Measurements from ENCODE around the gene LCN10. TPM values are rescaled to one million over a fixed set of nuclear protein-coding genes. Genes with fewer than 3 reads are reported as not detected.
"Not testable (repeated sequence)": the region's sequence is repeated elsewhere in the genome, so short reads cannot be mapped to it uniquely, and the experiment has no call there.

Gene LCN10
- total RNA-seq, 2 experiments from 2014 or later, result not detected

- POLR2A ChIA-PET, result no interaction called here
- intact Hi-C loops (cut with DNase I, micrococcal nuclease), result loop anchor here (1.0 to 10.0 kb wide), 6 partner anchors 247 to 449 kb away; partner anchors contain the start of genes RNF208 (in 1 of the 2) and SEC16A (in 1 of the 2)
- no peak overlapping the region for H3K27ac Mint-ChIP-seq
These were observed 45.1 kb upstream of the LCN10 start for GRCh38 chr9:136787690-136788400.

DNA sequence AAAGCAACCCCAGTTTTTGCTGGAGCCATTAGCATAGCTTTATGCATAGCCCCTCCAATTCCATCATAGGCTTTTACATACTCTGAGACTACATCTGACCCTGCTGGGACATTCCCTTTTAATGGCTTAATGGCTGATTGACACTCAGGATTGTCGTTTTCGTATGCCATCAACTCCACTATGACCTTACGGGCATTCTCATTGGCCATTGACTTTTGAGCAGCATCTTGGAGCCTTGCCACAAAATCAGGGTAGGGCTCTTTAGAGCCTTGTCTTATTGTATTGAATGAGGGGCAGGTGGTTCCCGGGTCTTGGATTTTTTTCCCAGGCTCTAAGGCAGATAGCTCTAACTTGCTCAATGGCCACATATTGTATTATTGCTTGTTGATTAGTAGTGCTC lies 44.2 kb upstream of the LCN10 start:
- peaks cover 21% of the 10 kb centered on the region for H3K4me1 ChIP-seq (ENCODE audit: insufficient read depth, low read length)
- H3K9me3 ChIP-seq (ENCODE audit: control insufficient read depth in 1 of 2, insufficient read depth in 1 of 2, low read length in 2 of 2); H3K36me3 ChIP-seq (ENCODE audit: insufficient read depth, low read length); H3K4me3 Mint-ChIP-seq; H3K27ac Mint-ChIP-seq; H3K9me3 Mint-ChIP-seq; H3K4me3 ChIP-seq (ENCODE audit: low read length); H3K36me3 Mint-ChIP-seq (ENCODE audit: low read depth); H3K27ac ChIP-seq (ENCODE audit: low read depth in 1 of 2, low read length in 2 of 2); ATAC-seq (ENCODE audit: poor library complexity); H3K27me3 Mint-ChIP-seq; H3K27me3 ChIP-seq (ENCODE audit: control insufficient read depth in 1 of 2, insufficient read depth in 2 of 2, low read length in 2 of 2); DNase-seq: not testable (repeated sequence)
- intact Hi-C loops (cut with DNase I, micrococcal nuclease), result loop anchor here (1.0 to 10.0 kb wide), 6 partner anchors 248 to 450 kb away; partner anchors contain the start of genes RNF208 (in 1 of the 2) and SEC16A (in 1 of the 2)
- POLR2A ChIA-PET, result interaction anchor here (1.5 kb wide), 1 partner anchor 248 kb away, joined by 4 read pairs; no protein-coding TSS in a partner anchor
- H3K4me1 Mint-ChIP-seq (ENCODE audit: low read depth), result peaks cover 27% of the 10 kb centered on the region
- CTCF ChIA-PET, result interaction anchor here (0.6 to 2.4 kb wide), 3 partner anchors 248 to 300 kb away, joined by 3 to 18 read pairs (median 4); partner anchors contain the start of gene MAN1B1

More at GRCh38 chr9:136787690-136788400, 45.1 kb upstream of the LCN10 start:
- peaks cover 29% of the 10 kb centered on the region for H3K4me1 ChIP-seq (ENCODE audit: insufficient read depth, low read length)
- TF ChIP-seq CTCF (IDR thresholded peaks at IDR 0.05), result peak; percentile 91
- no peaks in the 10 kb centered on the region for H3K27me3 ChIP-seq (ENCODE audit: control insufficient read depth in 1 of 2, insufficient read depth in 2 of 2, low read length in 2 of 2)
- DNase-seq (peak; percentile 43 to 88 (median 56)), ATAC-seq (ENCODE audit: poor library complexity) (no peak)
- H3K4me3 ChIP-seq (ENCODE audit: low read length), result no peak overlapping the region
- peaks cover 32% of the 10 kb centered on the region for H3K4me1 Mint-ChIP-seq (ENCODE audit: low read depth)
- no peaks in the 10 kb centered on the region for H3K36me3 Mint-ChIP-seq (ENCODE audit: low read depth)
- H3K36me3 ChIP-seq (ENCODE audit: insufficient read depth, low read length), result peaks cover 7% of the 10 kb centered on the region
- H3K4me3 Mint-ChIP-seq, result no peak overlapping the region
- CTCF ChIA-PET, result interaction anchor here (0.6 to 2.4 kb wide), 5 partner anchors 32 to 299 kb away, joined by 3 to 18 read pairs (median 4); partner anchors contain the start of genes AJM1 and MAN1B1
- H3K27me3 Mint-ChIP-seq, result no peaks in the 10 kb centered on the region
- no peaks in the 10 kb centered on the region for H3K9me3 Mint-ChIP-seq
- H3K27ac ChIP-seq (ENCODE audit: low read depth in 1 of 2, low read length in 2 of 2), result no peak overlapping the region
- H3K9me3 ChIP-seq (ENCODE audit: control insufficient read depth in 1 of 2, insufficient read depth in 1 of 2, low read length in 2 of 2), result no peaks in the 10 kb centered on the region

- Mint-ChIP-seq H3K27ac (no peak overlapping the region), H3K36me3 (ENCODE audit: low read depth) (no peaks in the 10 kb centered on the region), H3K27me3 (no peaks in the 10 kb centered on the region), H3K9me3 (no peaks in the 10 kb centered on the region), H3K4me3 (no peak overlapping the region), H3K4me1 (ENCODE audit: low read depth) (peaks cover 25% of the 10 kb centered on the region)
- intact Hi-C loops (cut with DNase I, micrococcal nuclease), result loop anchor here (2.0 to 10.0 kb wide), 5 partner anchors 278 to 451 kb away; partner anchors contain the start of genes RNF208 (in 1 of the 2) and SEC16A (in 1 of the 2)
- Histone ChIP-seq H3K9me3 (ENCODE audit: control insufficient read depth in 1 of 2, insufficient read depth in 1 of 2, low read length in 2 of 2) (no peaks in the 10 kb centered on the region), H3K4me1 (ENCODE audit: insufficient read depth, low read length) (peaks cover 15% of the 10 kb centered on the region), H3K36me3 (ENCODE audit: insufficient read depth, low read length) (no peaks in the 10 kb centered on the region), H3K27me3 (ENCODE audit: control insufficient read depth in 1 of 2, insufficient read depth in 2 of 2, low read length in 2 of 2) (no peaks in the 10 kb centered on the region), H3K4me3 (ENCODE audit: low read length) (no peak overlapping the region), H3K27ac (ENCODE audit: low read depth in 1 of 2, low read length in 2 of 2) (no peak overlapping the region)
- ATAC-seq (ENCODE audit: poor library complexity) (no peak), DNase-seq (no peak)
- CTCF ChIA-PET, result interaction anchor here (2.4 kb wide), 1 partner anchor 249 kb away, joined by 18 read pairs; no protein-coding TSS in a partner anchor
- no peak for TF ChIP-seq CTCF (IDR thresholded peaks at IDR 0.05)
- POLR2A ChIA-PET, result interaction anchor here (1.5 kb wide), 1 partner anchor 249 kb away, joined by 4 read pairs; no protein-coding TSS in a partner anchor
These were observed 43.7 kb upstream of the LCN10 start for GRCh38 chr9:136786451-136786850.

DNA sequence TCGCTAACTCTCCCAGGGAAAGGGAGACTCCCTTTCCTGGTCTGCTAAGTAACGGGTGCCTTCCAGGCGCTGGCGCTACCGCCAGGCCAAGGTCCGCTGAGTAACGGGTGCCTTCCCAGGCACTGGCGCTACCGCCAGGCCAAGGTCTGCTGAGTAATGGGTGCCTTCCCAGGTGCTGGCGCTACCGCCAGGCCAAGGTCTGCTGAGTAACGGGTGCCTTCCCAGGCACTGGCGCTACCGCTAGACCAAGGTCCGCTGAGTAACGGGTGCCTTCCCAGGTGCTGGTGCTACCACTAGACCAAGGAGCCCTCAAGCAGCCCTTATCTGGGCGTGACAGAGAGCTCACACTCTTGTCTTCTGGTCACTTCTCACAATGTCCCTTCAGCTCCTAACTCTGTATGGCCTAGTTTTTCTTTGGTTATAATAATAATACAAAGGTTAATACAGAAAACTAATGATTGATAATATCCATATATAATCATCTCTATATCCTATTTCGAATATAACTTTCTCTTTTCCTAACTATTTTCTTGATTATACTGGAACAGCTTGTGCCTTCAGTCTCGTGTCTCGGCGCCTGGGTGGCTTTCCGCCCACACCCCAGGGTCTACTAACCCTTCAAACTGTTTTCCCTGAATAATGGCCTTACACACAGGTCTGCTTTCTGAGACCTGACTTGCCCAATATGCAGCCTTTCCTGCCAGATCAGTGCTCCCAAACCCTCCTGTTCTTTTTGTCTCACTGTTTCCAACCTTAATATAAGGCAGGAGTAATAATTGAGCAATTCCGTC lies 43.0 kb upstream of the LCN10 start:
- DNase-seq; H3K27me3 ChIP-seq (ENCODE audit: control insufficient read depth in 1 of 2, insufficient read depth in 2 of 2, low read length in 2 of 2); CTCF ChIA-PET; H3K4me3 ChIP-seq (ENCODE audit: low read length); H3K27me3 Mint-ChIP-seq; H3K36me3 ChIP-seq (ENCODE audit: insufficient read depth, low read length); H3K9me3 Mint-ChIP-seq; H3K9me3 ChIP-seq (ENCODE audit: control insufficient read depth in 1 of 2, insufficient read depth in 1 of 2, low read length in 2 of 2); H3K27ac ChIP-seq (ENCODE audit: low read depth in 1 of 2, low read length in 2 of 2); ATAC-seq (ENCODE audit: poor library complexity); H3K36me3 Mint-ChIP-seq (ENCODE audit: low read depth); H3K27ac Mint-ChIP-seq; H3K4me3 Mint-ChIP-seq: not testable (repeated sequence)
- H3K4me1 Mint-ChIP-seq (ENCODE audit: low read depth), result peaks cover 18% of the 10 kb centered on the region
- POLR2A ChIA-PET, result interaction anchor here (1.5 kb wide), 1 partner anchor 249 kb away, joined by 4 read pairs; no protein-coding TSS in a partner anchor
- intact Hi-C loops (cut with DNase I, micrococcal nuclease), result loop anchor here (2.0 to 10.0 kb wide), 5 partner anchors 279 to 452 kb away; partner anchors contain the start of genes RNF208 (in 1 of the 2) and SEC16A (in 1 of the 2)
- peaks cover 12% of the 10 kb centered on the region for H3K4me1 ChIP-seq (ENCODE audit: insufficient read depth, low read length)

All from CD4-positive, alpha-beta T cell (primary cell).